AG04449 (cell line): ENCODE measurements around the gene BRINP3.

Experiments used
- CTCF ChIA-PET: fragments of 350-600 bp; formaldehyde crosslinking; extraction: SDS; loops from one replicate; lab custom pipeline; 2021; ENCODE audit warnings: antibody characterized with exemption; lab: Yijun Ruan, JAX
- POLR2A ChIA-PET: fragments of 400-600, 350-600 bp; formaldehyde crosslinking; extraction: SDS; loops from one replicate; lab custom pipeline; 2020; ENCODE audit warnings: antibody characterized with exemption, inconsistent platforms; lab: Yijun Ruan, JAX
- DNase-seq: peaks from one replicate; pipeline ENCODE4 v3.0.0-alpha.2; 2010; ENCODE audit warnings: low read depth, low spot score
- H3K4me3 ChIP-seq: 2 replicates; pipeline ENCODE4 v1.5.1; 2011; ENCODE audit warnings: low read depth, mild to moderate bottlenecking, control low read depth, low read length
- TF ChIP-seq, protein P1 (sequence below): IDR thresholded peaks from one replicate; pipeline ENCODE4 v1.5.1; 2011; ENCODE audit warnings: mild to moderate bottlenecking, moderate library complexity, low read length, control low read depth, inconsistent platforms; ENCODE audit not compliant: insufficient read depth; ENCODE audit errors: missing control alignments

BRINP3 gene

DNA sequence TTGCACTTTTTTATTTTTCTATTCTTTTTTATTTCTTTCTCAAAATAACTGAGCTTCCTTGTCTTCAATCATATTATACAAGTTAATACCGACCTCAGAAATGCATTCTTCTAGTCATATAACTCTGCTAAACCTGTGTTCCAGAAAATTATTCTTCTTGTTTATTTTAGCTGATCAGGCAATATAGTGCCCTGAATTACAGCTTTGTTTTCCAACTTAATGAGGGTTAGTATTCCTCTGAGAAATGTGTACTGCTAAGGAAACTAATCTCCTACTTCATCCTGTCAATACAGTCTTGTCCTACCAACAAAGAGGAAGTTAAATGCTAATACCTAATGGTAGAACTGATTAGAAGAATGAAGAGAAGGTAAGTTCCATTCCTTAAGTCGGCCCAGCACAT lies 13.0 kb downstream of the BRINP3 start:
- H3K4me3 ChIP-seq: no peak overlapping the region
- ChIA-PET POLR2A (no interaction called here), CTCF (no interaction called here)
- no peak for DNase-seq
- TF ChIP-seq, protein P1, sequence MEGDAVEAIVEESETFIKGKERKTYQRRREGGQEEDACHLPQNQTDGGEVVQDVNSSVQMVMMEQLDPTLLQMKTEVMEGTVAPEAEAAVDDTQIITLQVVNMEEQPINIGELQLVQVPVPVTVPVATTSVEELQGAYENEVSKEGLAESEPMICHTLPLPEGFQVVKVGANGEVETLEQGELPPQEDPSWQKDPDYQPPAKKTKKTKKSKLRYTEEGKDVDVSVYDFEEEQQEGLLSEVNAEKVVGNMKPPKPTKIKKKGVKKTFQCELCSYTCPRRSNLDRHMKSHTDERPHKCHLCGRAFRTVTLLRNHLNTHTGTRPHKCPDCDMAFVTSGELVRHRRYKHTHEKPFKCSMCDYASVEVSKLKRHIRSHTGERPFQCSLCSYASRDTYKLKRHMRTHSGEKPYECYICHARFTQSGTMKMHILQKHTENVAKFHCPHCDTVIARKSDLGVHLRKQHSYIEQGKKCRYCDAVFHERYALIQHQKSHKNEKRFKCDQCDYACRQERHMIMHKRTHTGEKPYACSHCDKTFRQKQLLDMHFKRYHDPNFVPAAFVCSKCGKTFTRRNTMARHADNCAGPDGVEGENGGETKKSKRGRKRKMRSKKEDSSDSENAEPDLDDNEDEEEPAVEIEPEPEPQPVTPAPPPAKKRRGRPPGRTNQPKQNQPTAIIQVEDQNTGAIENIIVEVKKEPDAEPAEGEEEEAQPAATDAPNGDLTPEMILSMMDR: no peak

- ChIA-PET CTCF (no interaction called here), POLR2A (no interaction called here)
- TF ChIP-seq, protein P1: no peak
- no peak overlapping the region for H3K4me3 ChIP-seq
- no peak for DNase-seq
Observed at GRCh38 chr1:190456129-190456528, 21.5 kb downstream of the BRINP3 start.

DNA sequence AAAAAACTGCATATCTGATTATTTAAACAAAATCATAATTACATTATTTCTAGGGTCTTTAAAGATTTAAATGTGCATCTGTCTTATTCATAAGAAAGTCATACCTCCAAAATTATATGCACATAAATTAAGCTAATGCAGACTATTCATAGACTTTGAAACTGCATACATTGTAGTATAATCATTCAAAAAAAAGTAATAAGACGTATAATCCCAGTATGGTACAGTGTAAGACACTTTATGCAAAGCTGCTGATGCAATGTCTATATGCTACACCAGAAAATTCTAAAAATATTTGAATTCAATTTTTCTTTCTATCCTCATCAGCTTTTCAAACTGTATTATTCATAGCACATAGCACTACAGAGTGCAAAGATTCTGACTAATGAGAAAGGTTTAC lies 22.0 kb downstream of the BRINP3 start:
- H3K4me3 ChIP-seq: no peak overlapping the region
- ChIA-PET POLR2A (no interaction called here), CTCF (no interaction called here)
- TF ChIP-seq, protein P1: no peak
- no peak for DNase-seq

DNA sequence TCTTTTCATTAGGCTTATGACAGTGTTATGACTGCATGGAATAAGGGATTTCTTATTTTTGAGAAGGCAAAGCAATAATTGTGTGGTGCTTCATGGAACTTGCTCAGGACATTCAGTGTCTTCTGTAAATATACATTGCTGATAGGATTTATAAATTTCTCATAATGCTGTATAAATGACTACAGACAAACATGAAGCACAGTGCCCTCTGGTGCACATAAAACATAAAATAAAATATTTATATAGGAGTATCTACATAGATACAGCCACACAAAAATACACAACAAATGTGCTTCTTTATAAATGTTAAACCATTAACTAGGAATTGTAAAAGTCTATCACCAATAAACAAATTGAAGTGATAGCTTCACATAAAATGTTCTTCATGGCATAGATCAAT lies 24.1 kb downstream of the BRINP3 start:
- POLR2A ChIA-PET: no interaction called here
- CTCF ChIA-PET: no interaction called here
- DNase-seq: no peak
- TF ChIP-seq, protein P1: no peak
- H3K4me3 ChIP-seq: no peak overlapping the region

DNA sequence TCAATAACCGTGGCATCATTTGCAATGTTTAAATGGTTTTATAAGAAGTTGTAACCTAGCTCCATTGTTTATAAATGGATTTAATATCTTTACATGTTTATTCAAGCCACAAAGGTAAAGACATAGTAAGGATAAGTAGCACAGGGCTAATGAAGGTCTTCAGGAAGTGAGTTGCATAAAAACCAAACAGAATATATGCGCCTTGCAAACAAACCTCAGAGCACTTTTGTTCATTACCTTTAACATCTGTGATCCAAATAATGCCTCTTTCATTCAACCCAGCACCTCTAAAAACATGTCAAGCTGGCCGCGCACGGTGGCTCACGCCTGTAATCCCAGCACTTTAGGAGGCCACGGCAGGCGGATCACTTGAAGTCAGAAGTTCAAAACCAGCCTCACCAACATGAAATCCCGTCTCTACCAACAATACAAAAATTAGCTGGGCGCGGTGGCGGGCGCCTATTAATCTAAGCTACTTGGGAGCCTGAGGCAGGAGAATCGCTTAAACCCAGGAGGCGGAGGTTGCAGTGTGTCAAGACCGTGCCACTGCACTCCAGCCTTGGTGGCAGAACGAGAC lies 25.3 kb downstream of the BRINP3 start:
- POLR2A ChIA-PET: no interaction called here
- DNase-seq: no peak
- H3K4me3 ChIP-seq: no peak overlapping the region
- CTCF ChIA-PET: no interaction called here
- TF ChIP-seq, protein P1: no peak

DNA sequence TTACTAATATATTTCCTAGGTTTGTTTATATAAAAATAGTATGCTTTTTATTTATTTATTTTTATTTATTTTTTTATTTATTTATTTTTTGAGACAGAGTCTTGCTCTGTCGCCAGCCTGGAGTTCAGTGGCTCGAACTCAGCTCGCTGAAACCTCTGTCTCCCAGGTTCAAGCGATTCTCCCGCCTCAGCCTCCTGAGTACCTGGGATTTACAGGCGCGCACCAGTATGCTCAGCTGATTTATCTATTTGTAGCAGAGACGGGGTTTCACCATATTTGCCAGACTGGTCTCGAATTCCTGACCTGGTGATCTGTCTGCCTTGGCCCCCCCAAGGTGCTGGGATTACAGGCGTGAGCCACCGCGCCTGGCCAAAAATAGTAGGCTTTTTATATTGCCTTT lies 33.2 kb downstream of the BRINP3 start:
- H3K4me3 ChIP-seq: no peak overlapping the region
- ChIA-PET CTCF (no interaction called here), POLR2A (no interaction called here)
- TF ChIP-seq, protein P1: no peak
- DNase-seq: no peak
